ENCODE data around the gene CPNE1.

DNA sequence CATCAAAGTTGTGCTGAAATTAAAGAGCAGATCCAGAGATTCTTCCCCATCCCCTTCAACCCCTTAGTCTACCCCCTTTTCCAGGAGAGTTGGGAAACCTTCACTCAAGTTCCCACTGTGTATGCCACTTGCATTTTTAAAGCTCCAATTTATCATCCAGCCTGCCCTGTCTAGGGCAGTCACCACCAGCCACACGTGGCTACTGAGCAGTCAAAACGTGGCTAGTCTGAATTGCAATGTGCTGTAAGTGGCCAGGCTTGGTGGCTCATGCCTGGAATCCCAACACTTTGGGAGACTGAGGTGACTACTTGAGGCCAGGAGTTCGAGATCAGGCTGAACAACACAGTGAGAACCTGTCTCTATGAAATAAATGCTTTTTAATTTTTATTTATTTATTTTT is 87.9 kb downstream of the CPNE1 start:
- TF ChIP-seq, protein P1, sequence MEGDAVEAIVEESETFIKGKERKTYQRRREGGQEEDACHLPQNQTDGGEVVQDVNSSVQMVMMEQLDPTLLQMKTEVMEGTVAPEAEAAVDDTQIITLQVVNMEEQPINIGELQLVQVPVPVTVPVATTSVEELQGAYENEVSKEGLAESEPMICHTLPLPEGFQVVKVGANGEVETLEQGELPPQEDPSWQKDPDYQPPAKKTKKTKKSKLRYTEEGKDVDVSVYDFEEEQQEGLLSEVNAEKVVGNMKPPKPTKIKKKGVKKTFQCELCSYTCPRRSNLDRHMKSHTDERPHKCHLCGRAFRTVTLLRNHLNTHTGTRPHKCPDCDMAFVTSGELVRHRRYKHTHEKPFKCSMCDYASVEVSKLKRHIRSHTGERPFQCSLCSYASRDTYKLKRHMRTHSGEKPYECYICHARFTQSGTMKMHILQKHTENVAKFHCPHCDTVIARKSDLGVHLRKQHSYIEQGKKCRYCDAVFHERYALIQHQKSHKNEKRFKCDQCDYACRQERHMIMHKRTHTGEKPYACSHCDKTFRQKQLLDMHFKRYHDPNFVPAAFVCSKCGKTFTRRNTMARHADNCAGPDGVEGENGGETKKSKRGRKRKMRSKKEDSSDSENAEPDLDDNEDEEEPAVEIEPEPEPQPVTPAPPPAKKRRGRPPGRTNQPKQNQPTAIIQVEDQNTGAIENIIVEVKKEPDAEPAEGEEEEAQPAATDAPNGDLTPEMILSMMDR (IDR thresholded peaks at IDR 0.05; ENCODE audit: low read depth, low read length), result no peak
- no peak for TF ChIP-seq EZH2phosphoT487 (IDR thresholded peaks at IDR 0.05; ENCODE audit: low read depth)
